ENCODE data around the gene KCNIP4.

Gene KCNIP4

DNA sequence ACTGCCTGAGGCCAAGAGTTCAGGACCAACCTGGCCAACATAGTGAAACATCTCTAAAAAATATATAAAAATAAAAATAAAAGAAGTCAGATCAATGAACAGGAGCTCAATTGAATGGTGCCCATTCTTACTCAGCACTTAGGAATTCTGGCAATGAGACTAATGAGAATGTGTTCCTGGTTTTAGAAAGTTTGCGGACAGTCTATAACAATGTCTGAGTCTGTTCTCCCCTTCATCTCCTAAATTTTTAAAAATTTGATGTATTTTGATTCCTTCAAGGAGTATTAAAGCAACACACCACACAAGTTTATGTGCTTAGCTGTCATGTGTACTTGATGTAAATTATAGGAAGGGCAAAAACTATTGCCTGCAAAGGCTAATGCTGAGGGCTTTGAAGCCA is 30.6 kb upstream of the KCNIP4 start:
- Histone ChIP-seq H3K27ac (replicated peaks) (no peak overlapping the region), H3K27me3 (ENCODE audit: insufficient read depth, poor library complexity, severe bottlenecking) (no peaks in the 10 kb centered on the region), H3K4me3 (replicated peaks; ENCODE audit: insufficient read depth, low read length) (no peak overlapping the region)
- TF ChIP-seq SPI1 (IDR thresholded peaks at IDR 0.05; ENCODE audit: borderline replicate concordance, low read depth) (no peak), GABPA (IDR thresholded peaks at IDR 0.05; ENCODE audit: low read depth) (no peak), POLR2AphosphoS5 (IDR thresholded peaks at IDR 0.05; ENCODE audit: low read depth) (no peak)
- TF ChIP-seq, protein P1, sequence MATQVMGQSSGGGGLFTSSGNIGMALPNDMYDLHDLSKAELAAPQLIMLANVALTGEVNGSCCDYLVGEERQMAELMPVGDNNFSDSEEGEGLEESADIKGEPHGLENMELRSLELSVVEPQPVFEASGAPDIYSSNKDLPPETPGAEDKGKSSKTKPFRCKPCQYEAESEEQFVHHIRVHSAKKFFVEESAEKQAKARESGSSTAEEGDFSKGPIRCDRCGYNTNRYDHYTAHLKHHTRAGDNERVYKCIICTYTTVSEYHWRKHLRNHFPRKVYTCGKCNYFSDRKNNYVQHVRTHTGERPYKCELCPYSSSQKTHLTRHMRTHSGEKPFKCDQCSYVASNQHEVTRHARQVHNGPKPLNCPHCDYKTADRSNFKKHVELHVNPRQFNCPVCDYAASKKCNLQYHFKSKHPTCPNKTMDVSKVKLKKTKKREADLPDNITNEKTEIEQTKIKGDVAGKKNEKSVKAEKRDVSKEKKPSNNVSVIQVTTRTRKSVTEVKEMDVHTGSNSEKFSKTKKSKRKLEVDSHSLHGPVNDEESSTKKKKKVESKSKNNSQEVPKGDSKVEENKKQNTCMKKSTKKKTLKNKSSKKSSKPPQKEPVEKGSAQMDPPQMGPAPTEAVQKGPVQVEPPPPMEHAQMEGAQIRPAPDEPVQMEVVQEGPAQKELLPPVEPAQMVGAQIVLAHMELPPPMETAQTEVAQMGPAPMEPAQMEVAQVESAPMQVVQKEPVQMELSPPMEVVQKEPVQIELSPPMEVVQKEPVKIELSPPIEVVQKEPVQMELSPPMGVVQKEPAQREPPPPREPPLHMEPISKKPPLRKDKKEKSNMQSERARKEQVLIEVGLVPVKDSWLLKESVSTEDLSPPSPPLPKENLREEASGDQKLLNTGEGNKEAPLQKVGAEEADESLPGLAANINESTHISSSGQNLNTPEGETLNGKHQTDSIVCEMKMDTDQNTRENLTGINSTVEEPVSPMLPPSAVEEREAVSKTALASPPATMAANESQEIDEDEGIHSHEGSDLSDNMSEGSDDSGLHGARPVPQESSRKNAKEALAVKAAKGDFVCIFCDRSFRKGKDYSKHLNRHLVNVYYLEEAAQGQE (IDR thresholded peaks at IDR 0.05; ENCODE audit: insufficient replicate concordance, low read depth): no peak
- TF ChIP-seq, protein P2, sequence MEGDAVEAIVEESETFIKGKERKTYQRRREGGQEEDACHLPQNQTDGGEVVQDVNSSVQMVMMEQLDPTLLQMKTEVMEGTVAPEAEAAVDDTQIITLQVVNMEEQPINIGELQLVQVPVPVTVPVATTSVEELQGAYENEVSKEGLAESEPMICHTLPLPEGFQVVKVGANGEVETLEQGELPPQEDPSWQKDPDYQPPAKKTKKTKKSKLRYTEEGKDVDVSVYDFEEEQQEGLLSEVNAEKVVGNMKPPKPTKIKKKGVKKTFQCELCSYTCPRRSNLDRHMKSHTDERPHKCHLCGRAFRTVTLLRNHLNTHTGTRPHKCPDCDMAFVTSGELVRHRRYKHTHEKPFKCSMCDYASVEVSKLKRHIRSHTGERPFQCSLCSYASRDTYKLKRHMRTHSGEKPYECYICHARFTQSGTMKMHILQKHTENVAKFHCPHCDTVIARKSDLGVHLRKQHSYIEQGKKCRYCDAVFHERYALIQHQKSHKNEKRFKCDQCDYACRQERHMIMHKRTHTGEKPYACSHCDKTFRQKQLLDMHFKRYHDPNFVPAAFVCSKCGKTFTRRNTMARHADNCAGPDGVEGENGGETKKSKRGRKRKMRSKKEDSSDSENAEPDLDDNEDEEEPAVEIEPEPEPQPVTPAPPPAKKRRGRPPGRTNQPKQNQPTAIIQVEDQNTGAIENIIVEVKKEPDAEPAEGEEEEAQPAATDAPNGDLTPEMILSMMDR (IDR thresholded peaks at IDR 0.05; ENCODE audit: insufficient read depth, low read length): no peak
- DNase-seq (ENCODE audit: low read depth in 1 of 2, low spot score in 1 of 2): no peak

- DNase-seq (ENCODE audit: low read depth in 1 of 2, low spot score in 1 of 2): no peak
- no peaks in the 10 kb centered on the region for H3K27me3 ChIP-seq (ENCODE audit: insufficient read depth, poor library complexity, severe bottlenecking)
- TF ChIP-seq POLR2AphosphoS5 (IDR thresholded peaks at IDR 0.05; ENCODE audit: low read depth): no peak
- TF ChIP-seq, protein P2 (IDR thresholded peaks at IDR 0.05; ENCODE audit: insufficient read depth, low read length): no peak
- TF ChIP-seq, protein P1 (IDR thresholded peaks at IDR 0.05; ENCODE audit: insufficient replicate concordance, low read depth): no peak
- no peak for TF ChIP-seq GABPA (IDR thresholded peaks at IDR 0.05; ENCODE audit: low read depth)
- TF ChIP-seq SPI1 (IDR thresholded peaks at IDR 0.05; ENCODE audit: borderline replicate concordance, low read depth): no peak
- H3K4me3 ChIP-seq (replicated peaks; ENCODE audit: insufficient read depth, low read length): no peak overlapping the region
- H3K27ac ChIP-seq (replicated peaks): no peak overlapping the region
Measured at GRCh38 chr4:21976166-21976565, 27.6 kb upstream of the KCNIP4 start.

GRCh38 chr4:21973850-21974249 is 25.3 kb upstream of the KCNIP4 start:
- no peak for DNase-seq (ENCODE audit: low read depth in 1 of 2, low spot score in 1 of 2)
- Histone ChIP-seq H3K27ac (replicated peaks) (no peak overlapping the region), H3K27me3 (ENCODE audit: insufficient read depth, poor library complexity, severe bottlenecking) (no peaks in the 10 kb centered on the region), H3K4me3 (replicated peaks; ENCODE audit: insufficient read depth, low read length) (no peak overlapping the region)
- TF ChIP-seq SPI1 (IDR thresholded peaks at IDR 0.05; ENCODE audit: borderline replicate concordance, low read depth): no peak
- TF ChIP-seq, protein P1 (IDR thresholded peaks at IDR 0.05; ENCODE audit: insufficient replicate concordance, low read depth): no peak
- TF ChIP-seq, protein P2 (IDR thresholded peaks at IDR 0.05; ENCODE audit: insufficient read depth, low read length): no peak
- TF ChIP-seq POLR2AphosphoS5 (IDR thresholded peaks at IDR 0.05; ENCODE audit: low read depth): no peak
- TF ChIP-seq GABPA (IDR thresholded peaks at IDR 0.05; ENCODE audit: low read depth): no peak

Measured in HL-60 (cell line).